ENCODE measurements around the gene TBC1D3H. TPM values are rescaled to one million over a fixed set of nuclear protein-coding genes. Genes with fewer than 3 reads are reported as not detected.
A peak's percentile ranks its signal among the peaks of the same experiment; 100 is the strongest.
"Not testable (repeated sequence)": the region's sequence is repeated elsewhere in the genome, so short reads cannot be mapped to it uniquely, and the experiment has no call there.

The TBC1D3H gene
- total RNA-seq = not detected
- long read RNA-seq = 0 reads

DNA sequence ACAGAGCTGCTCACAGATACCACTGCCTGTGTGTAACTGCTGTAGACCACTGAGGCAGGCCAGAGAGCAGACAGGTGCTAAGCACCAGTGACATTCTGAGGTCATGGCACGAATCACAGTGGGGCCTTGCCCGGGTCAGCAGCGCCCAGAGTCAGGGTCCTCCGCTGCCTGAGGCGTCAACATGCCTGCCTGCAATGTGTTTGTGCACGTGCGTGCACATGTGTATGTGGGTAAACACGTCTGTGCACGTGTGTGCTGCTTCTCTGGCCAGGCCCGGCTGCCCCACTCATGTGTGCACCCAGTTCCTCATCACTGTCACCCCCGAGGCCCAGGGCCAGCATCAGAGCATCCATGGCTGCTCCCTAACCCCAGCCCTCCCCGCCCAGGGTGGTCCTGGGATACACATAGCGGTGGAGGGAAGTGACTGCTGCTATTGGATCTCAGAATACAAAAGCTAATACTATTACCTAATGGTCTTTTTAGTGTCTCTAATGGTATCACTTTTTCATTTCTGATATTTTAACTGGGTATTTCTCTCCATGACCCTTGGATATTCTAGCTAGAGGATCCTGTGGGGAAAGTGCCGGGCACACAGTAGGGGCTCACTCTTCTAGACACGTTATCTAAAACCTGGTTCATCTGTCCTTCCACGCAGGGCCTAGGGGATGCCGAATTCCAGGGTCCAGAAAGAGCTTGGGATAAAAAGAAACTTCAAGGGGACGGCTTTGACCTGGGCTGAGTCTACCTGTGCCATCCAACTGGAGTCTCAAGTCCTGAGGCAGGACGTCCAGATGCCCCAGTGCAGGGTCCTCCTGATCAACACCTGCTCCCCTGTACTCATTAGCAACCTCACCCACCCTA lies at the start of gene TBC1D3H:
Gene TBC1D3H, minus strand, starts transcription at position 51 of the 861 bp plus-strand sequence. CDS start 1,540 bp downstream, outside the sequence.
- peak; percentile 90 for DNase-seq (ENCODE audit: low spot score)

DNA sequence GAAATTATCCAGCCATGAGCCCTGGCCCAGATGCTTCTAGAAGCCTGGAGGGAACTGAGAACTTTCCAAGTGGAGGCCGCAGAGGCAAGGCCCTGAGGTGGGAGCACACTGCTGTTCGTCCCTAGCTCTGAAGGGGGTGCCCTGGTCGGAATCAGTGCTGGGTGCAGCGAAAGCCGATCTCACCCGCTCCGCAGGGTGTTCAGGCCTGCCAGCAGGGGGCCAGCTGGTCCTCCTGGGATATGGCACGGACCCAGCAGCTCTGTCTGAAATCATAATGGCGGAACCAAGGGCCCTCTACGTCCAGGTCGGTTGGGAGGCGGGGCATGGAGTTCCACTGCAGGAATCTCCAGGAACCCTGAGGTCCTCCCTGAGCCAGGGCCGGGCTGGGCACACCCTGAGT lies 40.7 kb upstream of the TBC1D3H start:
- DNase-seq (ENCODE audit: low spot score) = not testable (repeated sequence)

GRCh38 chr17:36415180-36415941 lies 27.1 kb upstream of the TBC1D3H start:
- not testable (repeated sequence) for DNase-seq (ENCODE audit: low spot score)

- DNase-seq (ENCODE audit: low spot score) = not testable (repeated sequence)
Measured at GRCh38 chr17:36390943-36391645, 2.9 kb upstream of the TBC1D3H start.

- not testable (repeated sequence) for DNase-seq (ENCODE audit: low spot score)
Measured at GRCh38 chr17:36375938-36376337, 12.3 kb downstream of the TBC1D3H start.

GRCh38 chr17:36362496-36362895 lies 25.7 kb downstream of the TBC1D3H start:
- not testable (repeated sequence) for DNase-seq (ENCODE audit: low spot score)

Other genes with a start within 250 kb of the TBC1D3H start
- gene TBC1D3B, start 211.8 kb downstream of the TBC1D3H start, total RNA-seq = 3.3 TPM
- 1.2 TPM for gene CCL3L1, start 191.7 kb downstream of the TBC1D3H start, total RNA-seq
- 1.2 TPM for gene CCL4L2, start 177.4 kb downstream of the TBC1D3H start, total RNA-seq
- 0.19 TPM for gene TBC1D3I, start 123.9 kb downstream of the TBC1D3H start, total RNA-seq
- not detected for gene TBC1D3G, start 64.6 kb downstream of the TBC1D3H start, total RNA-seq
- gene ZNHIT3, start 98.2 kb upstream of the TBC1D3H start, total RNA-seq = 19.1 TPM
- 46.8 TPM for gene MYO19, start 146.4 kb upstream of the TBC1D3H start, total RNA-seq
- 8.9 TPM for gene PIGW, start 146.6 kb upstream of the TBC1D3H start, total RNA-seq
- gene GGNBP2, start 156.5 kb upstream of the TBC1D3H start, total RNA-seq = 75.4 TPM
- 16.3 TPM for gene DHRS11, start 203.4 kb upstream of the TBC1D3H start, total RNA-seq
- gene MRM1, start 213.1 kb upstream of the TBC1D3H start, total RNA-seq = 4.1 TPM

Data from mesenteric fat pad (tissue), 1 donor.